HUDEP-2 (cell line): ENCODE measurements around the gene TSSK3.
A peak's percentile ranks its signal among the peaks of the same experiment; 100 is the strongest.
"Not testable (repeated sequence)": the region's sequence is repeated elsewhere in the genome, so short reads cannot be mapped to it uniquely, and the experiment has no call there.

Experiments used
- DNase-seq, 76 experiments: peaks; one replicate each; lab custom pipeline; 2025; ENCODE audit not compliant: unreplicated experiment in 76 of 76; lab: John Stamatoyannopoulos, UW

The TSSK3 gene

DNA sequence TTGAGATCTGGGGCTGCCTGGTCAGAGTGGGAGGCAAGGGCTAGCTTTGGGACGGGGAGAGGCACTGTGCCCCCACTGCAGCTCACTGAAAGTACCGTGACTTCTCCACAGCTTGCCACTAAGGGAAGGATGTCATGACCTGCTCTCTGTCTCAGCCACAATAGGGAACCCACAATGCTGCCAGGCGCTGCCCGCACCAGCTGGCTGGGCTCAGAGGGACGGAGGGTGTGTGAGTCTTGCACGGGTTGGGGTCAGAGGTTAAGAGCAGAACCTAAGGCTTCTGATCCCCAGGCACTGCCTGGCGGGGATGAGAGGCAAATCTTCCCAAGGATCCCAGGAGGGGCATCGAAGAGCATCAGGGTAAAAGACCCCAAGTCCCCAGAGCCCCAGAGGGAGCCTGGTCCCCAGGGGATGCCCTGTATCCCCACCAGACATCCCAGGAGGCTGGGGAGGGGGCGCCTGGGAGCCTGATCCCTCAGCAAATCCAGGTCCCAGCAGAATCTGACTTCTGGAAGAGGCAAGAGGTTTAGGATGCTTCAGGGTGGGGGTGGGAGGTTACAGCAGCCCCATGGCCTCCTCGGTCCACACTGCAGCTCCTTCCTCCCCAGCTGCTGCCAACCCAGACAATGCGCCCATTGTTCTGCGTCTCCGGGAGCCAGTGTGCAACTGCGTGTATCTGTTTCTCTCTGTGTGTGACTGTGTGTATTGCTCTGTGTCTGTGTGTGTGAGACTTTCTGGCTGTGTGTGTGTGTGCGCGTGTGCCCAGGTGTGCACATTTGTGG lies 24.3 kb upstream of the TSSK3 start:
- DNase-seq: no peak

GRCh38 chr1:32338637-32339145 lies 23.6 kb upstream of the TSSK3 start:
- DNase-seq: no peak

DNA sequence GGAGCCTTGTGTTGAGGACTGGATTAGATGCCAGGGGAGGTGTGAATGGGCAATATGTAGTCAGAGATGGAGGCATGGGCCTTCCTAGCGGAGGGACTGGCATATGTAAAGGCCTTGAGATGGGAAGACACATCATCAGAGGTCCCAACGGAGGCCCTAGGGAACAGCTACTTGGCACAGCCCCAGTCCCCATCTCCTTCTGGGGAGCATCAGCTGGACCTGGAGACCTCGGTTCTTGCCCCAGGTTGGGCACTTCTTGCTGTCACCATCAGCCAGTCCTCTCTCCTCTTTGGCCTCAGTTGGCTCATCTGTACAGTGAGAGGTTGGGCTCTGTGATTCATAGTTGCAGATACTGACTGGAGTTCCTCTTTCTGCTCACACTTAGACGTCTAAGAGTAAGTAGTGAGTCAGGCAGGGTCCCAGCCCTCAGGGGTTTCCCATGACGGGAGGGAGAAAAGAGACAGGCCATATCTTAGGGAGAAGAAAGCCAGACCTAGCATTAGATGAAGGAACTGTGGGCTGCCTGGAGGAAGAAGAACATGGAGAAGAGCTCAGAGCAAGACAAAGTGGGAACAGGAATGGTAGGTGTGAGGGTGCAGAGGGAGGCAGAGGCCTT lies 22.9 kb upstream of the TSSK3 start:
- peak in 4 of 76 experiments; percentile 7 to 27 (median 16) for DNase-seq

- no peak for DNase-seq
Observed at GRCh38 chr1:32341186-32341757, 21.1 kb upstream of the TSSK3 start.

DNA sequence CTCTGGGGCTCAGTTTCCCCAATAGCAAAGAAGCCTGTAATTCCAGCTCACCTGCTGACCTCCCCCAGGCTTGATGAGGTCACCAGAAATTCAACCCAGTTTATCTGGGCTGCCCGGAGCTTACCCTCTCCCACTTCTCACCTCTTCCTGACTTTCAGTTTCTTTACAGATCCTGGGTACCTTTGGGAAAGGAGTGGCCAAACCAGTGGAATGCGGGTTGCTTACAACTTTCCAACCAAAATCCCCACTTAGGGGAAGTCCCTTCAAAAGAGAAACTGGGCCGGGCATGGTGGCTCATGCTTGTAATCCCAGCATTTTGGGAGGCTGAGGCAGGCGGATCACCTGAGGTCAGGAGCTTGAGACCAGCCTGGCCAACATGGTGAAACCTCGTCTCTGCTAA lies 20.4 kb upstream of the TSSK3 start:
- DNase-seq: no peak

DNA sequence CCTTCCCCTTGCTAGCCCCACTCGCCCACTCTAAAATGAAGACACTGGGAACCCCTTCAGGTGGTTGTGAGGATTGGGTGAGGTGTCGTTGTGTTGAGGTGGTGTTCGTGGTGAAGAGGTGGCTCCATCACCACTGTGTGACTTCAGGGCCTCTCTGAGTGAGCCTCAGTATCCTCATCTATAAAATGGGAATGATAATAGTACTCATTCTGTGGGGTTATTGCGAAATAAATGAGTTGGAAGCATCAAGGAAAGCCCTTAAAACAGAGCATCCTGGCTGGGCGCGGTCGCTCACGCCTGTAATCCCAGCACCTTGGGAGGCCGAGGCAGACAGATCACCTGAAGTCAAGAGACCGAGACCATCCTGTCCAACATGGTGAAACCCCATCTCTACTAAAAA lies 19.6 kb upstream of the TSSK3 start:
- DNase-seq: no peak

DNA sequence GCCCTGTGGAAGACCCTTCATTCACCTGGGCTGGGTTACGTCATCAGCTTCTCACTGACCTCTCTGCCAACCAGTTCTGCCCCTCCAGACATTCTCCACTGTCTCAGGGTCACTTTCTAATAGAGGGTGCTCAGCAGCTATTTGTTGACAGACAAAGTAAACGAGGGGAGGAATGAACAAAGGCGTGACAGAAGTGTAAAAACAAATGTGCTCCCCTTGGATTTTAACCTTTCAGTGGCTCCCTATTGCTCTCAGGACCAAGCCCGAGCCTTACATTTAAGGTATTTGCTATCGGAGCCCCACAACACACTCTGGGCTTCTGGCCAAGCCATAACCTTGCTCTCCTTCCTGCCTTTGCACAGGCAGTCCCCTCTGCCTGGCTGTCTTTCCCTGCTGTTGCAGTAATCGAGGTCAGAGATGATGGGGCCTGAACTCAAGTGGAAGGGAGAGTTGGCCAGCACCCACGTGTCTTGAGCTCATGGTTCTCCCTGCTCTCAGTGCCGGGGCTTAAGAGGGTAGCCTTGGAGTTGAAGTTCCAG lies 17.0 kb upstream of the TSSK3 start:
- peak in 46 of 76 experiments; percentile 6 to 61 (median 29) for DNase-seq

DNA sequence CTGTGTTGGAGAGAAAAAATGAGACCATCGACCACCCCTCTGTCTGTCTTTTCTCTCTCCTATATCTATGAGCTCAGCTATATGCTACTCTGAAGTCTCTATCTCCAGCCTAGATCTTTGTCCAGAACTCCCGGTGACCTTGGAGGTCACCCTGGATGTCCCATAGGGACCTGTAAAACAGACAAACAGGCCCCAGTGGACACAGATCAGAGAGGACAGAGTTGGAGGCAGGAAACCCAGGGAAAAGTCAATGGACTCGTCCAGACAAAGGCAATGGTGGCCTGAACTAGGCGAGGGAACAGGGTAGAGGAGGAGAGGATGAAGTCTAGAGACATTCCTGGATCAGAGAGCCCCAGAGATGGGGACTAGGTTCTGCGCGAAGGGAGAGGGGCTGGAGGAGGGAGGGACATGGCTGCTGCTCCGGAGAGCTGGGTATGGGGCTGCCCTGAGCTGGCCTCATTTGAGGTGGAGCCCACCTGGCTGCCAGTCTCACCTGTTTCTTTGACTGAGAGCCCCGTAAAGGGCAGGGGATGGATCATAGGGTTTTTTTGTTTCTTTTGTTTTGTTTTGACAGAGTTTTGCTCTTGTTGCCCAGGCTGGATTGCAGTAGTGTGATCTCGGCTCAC lies 15.7 kb upstream of the TSSK3 start:
- DNase-seq: no peak

GRCh38 chr1:32349211-32349708 lies 13.1 kb upstream of the TSSK3 start:
- DNase-seq: no peak

GRCh38 chr1:32350785-32351398 lies 11.4 kb upstream of the TSSK3 start:
- DNase-seq: peak in 69 of 76 experiments; percentile 29 to 97 (median 81)

DNA sequence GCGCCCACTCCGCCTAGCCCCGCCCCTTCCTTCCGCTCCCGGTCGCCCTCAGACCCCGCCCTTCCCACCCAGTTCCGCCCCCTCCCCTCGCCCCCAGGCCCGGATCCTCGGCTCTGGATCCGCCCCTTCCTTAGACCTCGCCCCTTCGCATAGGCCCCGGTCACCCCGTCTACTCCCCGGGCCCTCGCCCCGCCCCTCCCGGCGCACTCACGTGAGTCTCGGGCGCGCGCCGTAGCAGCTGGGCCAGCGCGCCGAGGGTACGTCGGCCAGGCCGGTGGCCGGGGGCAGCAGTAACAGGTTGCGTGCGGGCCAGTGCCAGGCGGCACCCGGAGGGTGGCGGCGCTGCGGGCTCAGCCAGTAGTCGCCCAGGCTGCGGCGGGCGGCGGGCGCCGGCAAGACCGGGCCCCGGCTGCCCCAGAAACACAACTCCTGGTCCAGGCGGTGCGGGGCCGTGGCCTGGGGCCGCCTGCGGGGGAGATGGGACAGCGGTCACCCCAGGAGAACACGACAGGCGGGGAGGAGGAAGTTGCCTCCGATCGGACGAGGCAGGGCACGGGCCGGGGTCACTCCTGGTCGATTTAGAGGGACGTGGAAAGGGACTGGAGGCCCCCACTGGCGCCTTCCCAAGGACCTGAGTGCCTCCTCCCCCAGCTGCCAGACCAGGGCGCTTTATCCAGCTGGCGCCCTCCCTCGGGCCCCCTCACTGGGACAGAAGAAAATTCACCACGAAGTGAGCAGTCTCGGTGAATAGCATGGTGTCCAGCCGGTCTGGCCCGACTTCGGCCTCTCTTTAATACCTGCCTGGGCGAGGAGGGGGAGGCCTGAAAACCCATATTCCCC lies 10.7 kb upstream of the TSSK3 start:
- DNase-seq: peak in 74 of 76 experiments; percentile 37 to 96 (median 91)

GRCh38 chr1:32352239-32352745 lies 10.0 kb upstream of the TSSK3 start:
- no peak for DNase-seq

DNA sequence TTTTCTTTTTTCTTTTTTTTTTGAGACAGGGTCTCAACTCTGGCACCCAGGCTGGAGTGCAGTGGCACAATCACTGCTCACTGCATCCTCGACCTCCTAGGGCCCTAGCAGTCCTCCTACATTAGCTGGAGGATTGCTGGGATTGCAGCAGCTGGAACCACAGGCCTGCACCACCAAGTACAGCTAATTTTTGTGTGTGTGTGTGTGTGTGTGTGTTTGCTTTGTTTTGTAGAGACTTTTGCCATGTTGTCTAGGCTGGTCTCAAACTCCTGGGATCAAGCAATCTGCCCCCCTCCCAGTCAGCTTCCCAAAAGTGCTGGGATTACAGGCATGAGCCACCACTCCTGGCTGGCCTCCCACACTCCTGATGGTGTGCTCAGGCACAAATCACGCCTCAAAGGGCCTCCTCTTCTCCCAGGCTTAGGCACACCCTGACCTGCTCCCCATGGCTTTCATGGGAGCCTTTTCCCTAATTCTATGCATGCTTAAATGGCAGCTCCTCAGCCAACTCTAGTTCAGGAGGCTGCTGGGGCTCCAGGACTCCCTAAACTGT lies 9.4 kb upstream of the TSSK3 start:
- DNase-seq: no peak

- DNase-seq: no peak
Observed at GRCh38 chr1:32353431-32353830, 8.9 kb upstream of the TSSK3 start.

DNA sequence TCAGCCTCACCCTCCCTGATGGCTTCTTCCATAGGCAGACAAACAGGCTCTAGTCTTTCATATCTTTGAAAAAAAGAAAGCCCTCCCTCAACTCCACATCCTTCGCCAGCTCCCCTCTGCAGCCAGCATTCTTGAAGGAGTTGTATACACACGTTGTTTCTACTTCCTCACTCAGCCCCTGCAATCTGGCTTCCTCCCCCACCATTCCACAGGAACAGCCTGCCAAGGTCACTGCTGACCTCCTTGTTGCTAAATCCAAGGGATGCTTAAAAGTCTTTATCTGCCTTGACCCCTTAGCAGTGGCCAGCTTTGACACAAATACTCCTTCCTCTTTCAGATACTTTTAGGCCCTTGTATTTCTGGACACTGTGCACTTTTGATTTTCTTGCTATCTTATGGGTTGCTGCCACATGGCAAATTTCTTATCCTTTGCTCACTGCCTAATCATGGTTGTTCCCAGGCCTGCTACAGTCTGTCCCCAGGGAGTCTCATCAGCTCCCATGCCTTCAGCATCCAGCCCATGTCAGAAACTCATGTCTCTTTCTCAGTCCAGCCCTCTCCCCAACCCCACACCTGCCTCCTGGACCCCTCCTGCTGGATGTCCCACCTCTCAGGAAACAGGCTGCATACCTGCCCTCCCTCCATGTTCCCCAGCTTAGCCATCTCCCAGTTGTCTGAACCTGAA lies 8.3 kb upstream of the TSSK3 start:
- no peak for DNase-seq

DNA sequence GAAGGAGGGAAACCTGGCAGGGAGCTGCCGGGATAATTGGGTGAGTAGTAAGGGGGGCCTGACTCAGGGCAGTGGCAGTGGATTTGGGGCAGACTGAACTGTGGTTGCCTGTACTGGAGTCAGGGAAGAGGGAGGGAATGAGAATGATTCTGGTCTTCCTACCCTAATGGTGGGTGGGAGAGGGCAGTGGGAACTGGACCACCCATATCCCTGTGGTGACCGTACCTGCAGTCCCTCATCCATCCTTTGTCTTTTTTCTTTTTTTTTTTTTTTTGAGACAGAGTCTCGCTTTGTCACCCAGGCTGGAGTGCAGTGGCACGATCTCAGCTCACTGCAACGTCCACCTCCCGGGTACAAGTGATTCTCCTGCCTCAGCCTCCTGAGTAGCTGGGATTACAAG lies 6.6 kb upstream of the TSSK3 start:
- DNase-seq: not testable (repeated sequence)

DNA sequence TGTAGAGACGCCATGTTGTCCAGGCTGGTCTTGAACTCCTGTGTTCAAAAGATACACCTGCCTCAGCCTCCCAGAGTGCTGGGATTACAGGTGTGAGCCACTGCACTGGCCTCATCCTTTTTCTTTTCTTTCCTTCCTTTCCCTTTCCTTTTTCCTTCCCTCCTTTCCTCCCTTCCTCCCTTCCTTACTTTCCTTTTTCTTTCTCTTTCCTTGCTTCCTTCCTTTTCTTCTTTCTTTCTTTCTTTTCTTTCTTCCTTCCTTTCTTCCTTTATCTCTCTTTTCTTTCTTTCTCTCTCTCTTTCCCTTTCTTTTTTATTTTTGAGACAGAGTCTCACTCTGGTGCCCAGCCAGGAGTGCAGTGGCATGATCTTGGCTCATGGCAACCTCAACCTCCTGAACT lies 5.9 kb upstream of the TSSK3 start:
- no peak for DNase-seq

GRCh38 chr1:32357614-32358013 lies 4.7 kb upstream of the TSSK3 start:
- DNase-seq: no peak
